ENCODE results near the gene SPAST. TPM values are rescaled to one million over a fixed set of nuclear protein-coding genes. Genes with fewer than 3 reads are reported as not detected.

SPAST gene
- total RNA-seq, 1 experiment from 2014 or later = 32.8 TPM

- H3T11ph ChIP-seq (ENCODE audit: low read length) = no peak overlapping the region
- DNase-seq = no peak
- Mint-ChIP-seq H3K27ac (no peak overlapping the region), H3K4me1 (peaks cover 1 to 2% of the 10 kb centered on the region in 2 experiments; a peak in 2 of 4 replicates), H3K36me3 (ENCODE audit: insufficient read depth in 1 of 3, low read depth in 3 of 3) (peaks cover 4% of the 10 kb centered on the region in 3 experiments; a peak in 3 of 7 replicates), H3K4me3 (no peak overlapping the region), H3K9me3 (peaks cover 0 to 2% of the 10 kb centered on the region in 2 experiments; a peak in 1 of 5 replicates), H3K27me3 (ENCODE audit: low read depth) (no peaks in the 10 kb centered on the region)
- no peak overlapping the region for H2BK20ac ChIP-seq (ENCODE audit: low read depth, low read length, poor library complexity, severe bottlenecking)
- H3K9me3 ChIP-seq (ENCODE audit: control insufficient read depth, low read depth, low read length) = no peaks in the 10 kb centered on the region
- no peak overlapping the region for H2AK5ac ChIP-seq (ENCODE audit: insufficient read length, low read length)
- H3K14ac ChIP-seq (ENCODE audit: insufficient read depth, low read length) = no peak overlapping the region
- no peak overlapping the region for H2BK5ac ChIP-seq (ENCODE audit: insufficient read length, low read length)
- H3K23me2 ChIP-seq (ENCODE audit: insufficient read length, low read depth, low read length, poor library complexity, severe bottlenecking) = no peaks in the 10 kb centered on the region
- H2BK15ac ChIP-seq (ENCODE audit: low read depth, low read length) = no peak overlapping the region
- H2AFZ ChIP-seq (ENCODE audit: low read length) = no peak overlapping the region
- no peak overlapping the region for H2BK120ac ChIP-seq (ENCODE audit: low read depth, low read length, poor library complexity, severe bottlenecking)
- H3K27ac ChIP-seq (ENCODE audit: insufficient read length, low read depth, low read length) = no peak overlapping the region
- no peaks in the 10 kb centered on the region for H4K20me1 ChIP-seq (ENCODE audit: control insufficient read depth, insufficient read depth, insufficient read length)
- H3K18ac ChIP-seq (ENCODE audit: insufficient read length, low read depth, low read length) = no peak overlapping the region
- H3K56ac ChIP-seq (ENCODE audit: insufficient read length, low read depth, low read length) = no peak overlapping the region
- H3K9ac ChIP-seq (ENCODE audit: extremely low read depth, insufficient read length, low read length) = no peak overlapping the region
- H3K23ac ChIP-seq (ENCODE audit: insufficient read length, low read depth, low read length) = no peak overlapping the region
- WGBS (ENCODE audit: extremely low coverage, insufficient read length, low lambda C conversion rate) = no CpG with 5 or more reads among the region's 2 CpGs
- no peak overlapping the region for H3K4me2 ChIP-seq (ENCODE audit: insufficient read depth, insufficient read length, low read length)
- TF ChIP-seq CTCF (conservative IDR thresholded peaks at IDR 0.05) = no peak
- H4K91ac ChIP-seq (ENCODE audit: insufficient read length, low read depth, low read length) = no peak overlapping the region
- H4K8ac ChIP-seq (replicated peaks; ENCODE audit: insufficient read length, low read depth, low read length) = no peak overlapping the region
- no peak overlapping the region for H4K5ac ChIP-seq (ENCODE audit: insufficient read length, low read depth, low read length)
- no peaks in the 10 kb centered on the region for H3K27me3 ChIP-seq (ENCODE audit: insufficient read depth, low read length)
- H3K79me2 ChIP-seq (ENCODE audit: insufficient read depth, low read length) = no peaks in the 10 kb centered on the region
- no peaks in the 10 kb centered on the region for H3K79me1 ChIP-seq (ENCODE audit: insufficient read depth, low read depth, low read length, poor library complexity, severe bottlenecking)
- H3K4ac ChIP-seq (ENCODE audit: low read depth, low read length) = no peak overlapping the region
- no peaks in the 10 kb centered on the region for H3K4me1 ChIP-seq (ENCODE audit: insufficient read depth, low read length)
- no peak overlapping the region for H2BK12ac ChIP-seq (ENCODE audit: insufficient read length, low read depth, low read length)
These were observed 96.3 kb downstream of the SPAST start for GRCh38 chr2:32159678-32160077.

Measured in H9 (cell line).